Measurements from ENCODE around the gene ELL. TPM values are rescaled to one million over a fixed set of nuclear protein-coding genes. Genes with fewer than 3 reads are reported as not detected.

The ELL gene
- total RNA-seq, 1 experiment from 2014 or later: 8.4 TPM

GRCh38 chr19:18432275-18433014 lies 89.4 kb downstream of the ELL start:
- in situ Hi-C loops (cut with HindIII; ENCODE audit: low pct_unique_long_range_greater_than_20kb, low sequenced_read_pairs): no loop called here
- DNase-seq (ENCODE audit: low read depth): no peak

DNA sequence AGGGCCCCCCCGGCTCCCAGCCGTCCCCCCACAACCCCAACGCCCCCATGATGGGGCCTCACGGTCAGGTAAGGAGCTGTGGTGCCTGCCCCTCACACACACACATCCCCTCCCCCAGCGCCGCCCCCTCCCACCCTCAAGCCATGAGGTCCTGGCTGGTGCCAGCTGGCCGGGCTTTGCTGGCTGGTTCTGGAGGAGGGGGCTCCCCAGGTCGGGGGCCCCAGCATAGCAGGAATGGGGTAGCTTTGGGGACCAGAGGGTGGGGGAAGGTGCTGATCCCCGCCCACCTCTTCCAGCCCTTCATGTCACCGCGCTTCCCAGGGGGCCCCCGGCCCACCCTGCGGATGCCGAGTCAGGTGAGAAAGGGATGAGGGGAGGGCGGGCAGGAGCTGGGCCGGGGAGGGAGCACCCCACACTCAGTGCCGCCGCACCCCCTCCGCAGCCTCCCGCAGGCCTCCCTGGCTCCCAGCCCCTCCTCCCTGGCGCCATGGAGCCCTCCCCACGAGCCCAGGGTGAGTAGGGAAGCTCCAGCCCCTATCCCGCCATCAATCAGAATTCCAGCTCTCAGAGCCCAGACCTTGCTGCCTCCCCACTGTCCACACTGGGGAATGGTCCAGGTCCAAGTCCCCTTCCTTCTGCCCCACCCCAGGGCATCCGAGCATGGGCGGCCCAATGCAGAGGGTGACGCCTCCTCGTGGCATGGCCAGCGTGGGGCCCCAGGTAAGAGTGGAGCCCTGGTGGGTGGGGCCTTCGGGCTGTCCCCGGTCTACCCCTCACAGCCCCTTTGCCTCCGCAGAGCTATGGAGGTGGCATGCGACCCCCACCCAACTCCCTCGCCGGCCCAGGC lies 90.3 kb downstream of the ELL start:
- DNase-seq (ENCODE audit: low read depth): no peak
- in situ Hi-C loops (cut with HindIII; ENCODE audit: low pct_unique_long_range_greater_than_20kb, low sequenced_read_pairs): no loop called here

DNA sequence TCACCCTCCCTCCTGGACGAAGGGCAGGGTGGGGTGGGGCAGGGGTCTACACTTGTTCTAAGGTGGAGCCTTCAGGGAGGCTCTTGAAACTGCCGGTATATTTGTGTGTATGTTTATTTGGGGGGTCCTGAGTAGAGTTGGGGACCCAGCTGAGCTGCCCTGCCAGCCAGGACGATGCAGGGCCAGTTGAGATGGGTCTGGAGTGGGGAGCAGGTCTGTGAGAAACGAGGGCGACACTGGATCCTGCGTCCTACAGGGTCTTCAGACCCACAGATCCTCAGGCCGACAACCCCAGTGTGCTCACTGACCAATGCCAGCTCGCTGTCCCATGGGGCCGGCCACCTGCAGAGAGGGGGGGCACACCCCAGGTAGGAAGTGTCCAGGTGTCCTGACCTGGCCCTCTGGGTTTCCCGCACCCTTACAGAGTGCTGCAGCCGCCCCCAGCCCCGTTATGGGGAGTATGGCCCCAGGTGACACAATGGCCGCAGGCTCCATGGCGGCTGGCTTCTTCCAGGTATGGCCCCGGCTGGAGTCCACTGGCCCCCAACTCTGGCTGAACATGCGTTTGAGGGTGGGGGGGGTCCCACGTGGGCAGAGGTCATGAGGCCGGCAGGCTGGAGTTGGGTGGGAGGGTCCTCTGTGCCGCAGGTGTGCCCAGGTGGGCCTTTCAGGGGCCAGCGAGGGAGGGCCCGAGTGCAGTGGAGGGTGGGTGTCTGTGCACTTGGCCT lies 91.3 kb downstream of the ELL start:
- no peak for DNase-seq (ENCODE audit: low read depth)
- in situ Hi-C loops (cut with HindIII; ENCODE audit: low pct_unique_long_range_greater_than_20kb, low sequenced_read_pairs): no loop called here

GRCh38 chr19:18429717-18430416 lies 92.0 kb downstream of the ELL start:
- in situ Hi-C loops (cut with HindIII; ENCODE audit: low pct_unique_long_range_greater_than_20kb, low sequenced_read_pairs): no loop called here
- DNase-seq (ENCODE audit: low read depth): no peak

DNA sequence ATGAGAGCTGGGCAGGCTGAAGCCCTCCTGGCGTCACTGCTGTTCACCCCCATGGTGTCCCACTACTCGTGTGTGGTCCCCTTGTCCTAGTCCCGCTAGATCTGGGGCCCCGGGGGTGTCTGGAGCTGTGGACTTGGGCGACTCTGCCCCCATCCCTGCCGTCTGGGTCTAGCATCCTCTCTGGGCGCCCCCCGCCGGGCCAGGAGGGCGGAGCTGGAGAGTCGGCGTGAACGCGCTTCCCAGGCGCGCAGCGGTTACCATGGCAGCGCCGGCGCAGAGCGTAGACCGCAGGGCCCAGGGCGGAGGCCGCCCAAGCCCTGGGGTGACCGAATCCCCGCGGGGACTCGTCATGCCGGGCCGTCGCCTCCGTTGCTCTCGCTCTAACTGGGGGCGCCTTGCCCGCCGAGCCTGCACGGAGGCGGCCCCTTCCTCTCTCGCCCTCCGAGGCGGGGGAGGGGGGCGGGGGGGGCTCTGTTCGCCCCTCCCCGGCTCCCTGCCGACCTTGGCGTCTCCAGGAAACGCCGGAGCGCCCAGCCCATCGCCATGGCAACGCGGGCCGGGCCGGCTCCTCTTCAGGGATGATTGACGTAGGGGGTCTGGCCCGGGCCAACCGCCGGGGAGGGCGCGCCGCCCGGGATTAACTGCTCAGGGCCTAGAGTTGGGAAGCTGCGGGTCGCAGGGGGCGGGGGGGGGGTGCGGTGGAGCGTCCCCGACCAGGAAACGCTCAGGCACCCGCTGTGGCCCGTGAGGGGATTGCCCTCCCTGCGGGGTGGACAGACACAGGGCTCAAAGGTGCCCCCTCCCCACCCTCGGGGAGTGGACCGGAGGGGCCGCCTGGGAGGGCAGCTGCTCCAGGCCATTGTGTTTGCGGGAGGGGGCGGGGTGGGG lies 92.8 kb downstream of the ELL start:
- in situ Hi-C loops (cut with HindIII; ENCODE audit: low pct_unique_long_range_greater_than_20kb, low sequenced_read_pairs): no loop called here
- DNase-seq (ENCODE audit: low read depth): no peak

GRCh38 chr19:18428173-18428786 lies 93.6 kb downstream of the ELL start:
- no peak for DNase-seq (ENCODE audit: low read depth)
- in situ Hi-C loops (cut with HindIII; ENCODE audit: low pct_unique_long_range_greater_than_20kb, low sequenced_read_pairs): no loop called here

DNA sequence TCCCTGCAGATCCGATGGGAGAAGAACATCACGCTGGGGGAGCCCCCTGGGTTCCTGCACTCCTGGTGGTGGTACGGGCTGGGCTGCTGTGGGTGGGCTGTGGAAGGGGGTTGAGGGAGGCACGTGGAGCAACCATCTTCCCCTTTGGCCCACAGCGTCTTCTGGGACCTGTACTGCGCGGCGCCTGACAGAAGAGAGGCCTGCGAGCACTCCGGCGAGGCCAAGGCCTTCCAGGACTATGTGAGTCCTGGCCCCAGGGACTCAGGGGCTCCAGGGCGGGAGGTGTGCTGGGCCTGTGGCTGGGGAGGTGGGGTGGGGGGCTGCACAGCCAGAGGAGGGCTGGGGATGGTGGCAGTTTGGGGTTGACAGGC lies 94.1 kb downstream of the ELL start:
- in situ Hi-C loops (cut with HindIII; ENCODE audit: low pct_unique_long_range_greater_than_20kb, low sequenced_read_pairs): no loop called here
- no peak for DNase-seq (ENCODE audit: low read depth)

GRCh38 chr19:18427080-18427742 lies 94.7 kb downstream of the ELL start:
- in situ Hi-C loops (cut with HindIII; ENCODE audit: low pct_unique_long_range_greater_than_20kb, low sequenced_read_pairs): no loop called here
- no peak for DNase-seq (ENCODE audit: low read depth)

- no peak for DNase-seq (ENCODE audit: low read depth)
- in situ Hi-C loops (cut with HindIII; ENCODE audit: low pct_unique_long_range_greater_than_20kb, low sequenced_read_pairs): no loop called here
These were observed 95.5 kb downstream of the ELL start for GRCh38 chr19:18426416-18426767.

DNA sequence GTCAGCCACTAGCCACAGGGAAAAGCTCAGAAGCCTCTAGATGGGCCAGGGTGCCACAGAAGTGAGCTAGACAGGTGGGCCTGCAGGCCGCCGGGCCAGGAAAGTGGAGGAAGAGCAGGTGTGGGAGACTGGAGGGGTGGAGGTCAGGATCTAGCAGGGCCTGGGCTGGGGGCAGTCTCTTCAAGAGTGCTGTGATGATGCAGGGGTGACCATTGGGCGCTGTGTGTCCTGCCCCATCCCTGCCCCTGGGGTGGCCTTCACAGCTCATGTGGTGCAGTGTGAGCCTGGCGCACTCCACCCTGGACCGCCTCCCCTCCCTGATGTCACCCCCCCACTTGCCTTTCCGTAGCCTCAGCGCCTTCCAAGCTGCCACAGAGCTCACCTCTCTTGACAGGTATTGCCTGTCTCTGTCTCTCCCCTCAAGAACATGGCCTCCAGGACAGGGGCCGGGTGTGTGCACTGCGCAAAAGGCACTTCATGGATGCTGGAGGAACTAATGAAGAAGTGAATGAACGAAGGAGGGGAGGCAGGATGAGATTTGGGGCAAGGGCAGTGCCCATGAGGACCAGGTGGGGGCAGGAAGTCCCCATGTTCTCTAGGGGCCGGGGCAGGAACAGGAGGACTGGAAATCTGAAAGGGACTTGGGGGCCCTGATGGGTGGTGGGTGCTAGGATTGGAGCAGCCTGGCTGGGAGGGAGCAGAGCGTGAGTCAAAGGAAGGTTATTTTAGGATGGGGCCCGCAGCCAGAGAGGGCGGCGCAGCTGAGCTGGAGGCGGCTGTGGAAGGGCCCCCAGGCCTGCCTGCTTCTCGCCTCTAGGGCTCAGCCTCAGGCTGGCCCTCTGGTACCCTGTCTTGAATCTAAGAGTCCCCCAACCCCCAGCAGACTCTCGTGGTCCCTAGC lies 96.1 kb downstream of the ELL start:
- in situ Hi-C loops (cut with HindIII; ENCODE audit: low pct_unique_long_range_greater_than_20kb, low sequenced_read_pairs): no loop called here
- DNase-seq (ENCODE audit: low read depth): no peak

DNA sequence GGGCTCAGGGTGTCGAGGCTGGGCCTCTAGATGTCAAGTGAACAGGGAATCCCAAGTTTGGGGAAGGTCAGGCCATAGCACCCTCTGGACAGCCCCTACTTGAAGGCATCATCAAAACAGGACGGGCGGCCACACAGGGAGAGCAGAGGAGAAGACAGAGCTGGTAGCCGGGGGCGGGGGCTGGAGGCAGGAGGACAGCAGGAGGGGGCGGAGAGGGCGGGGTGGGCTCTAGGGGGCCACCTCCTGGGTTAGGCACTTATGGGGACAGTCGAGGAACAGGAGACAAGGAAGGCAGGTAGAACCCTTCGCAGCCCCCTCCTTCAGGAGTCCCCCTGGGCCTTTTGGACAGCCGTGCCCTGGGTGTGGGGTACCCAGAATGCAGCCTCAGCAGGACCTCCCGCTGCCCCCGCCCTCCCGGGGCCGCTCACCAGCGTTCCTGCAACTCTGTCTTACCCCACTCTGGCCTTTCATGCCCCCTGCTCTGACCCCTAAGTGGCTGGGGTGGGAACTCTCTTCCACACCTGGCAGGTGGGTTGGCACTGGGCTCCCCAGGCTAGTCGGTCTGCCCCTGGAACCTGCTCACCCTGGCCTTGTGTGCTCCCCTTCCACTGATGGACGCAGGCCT lies 96.9 kb downstream of the ELL start:
- in situ Hi-C loops (cut with HindIII; ENCODE audit: low pct_unique_long_range_greater_than_20kb, low sequenced_read_pairs): no loop called here
- no peak for DNase-seq (ENCODE audit: low read depth)

- in situ Hi-C loops (cut with HindIII; ENCODE audit: low pct_unique_long_range_greater_than_20kb, low sequenced_read_pairs): no loop called here
- no peak for DNase-seq (ENCODE audit: low read depth)
These were observed 97.6 kb downstream of the ELL start for GRCh38 chr19:18424122-18424889.

GRCh38 chr19:18423258-18424020 lies 98.4 kb downstream of the ELL start:
- in situ Hi-C loops (cut with HindIII; ENCODE audit: low pct_unique_long_range_greater_than_20kb, low sequenced_read_pairs): no loop called here

DNA sequence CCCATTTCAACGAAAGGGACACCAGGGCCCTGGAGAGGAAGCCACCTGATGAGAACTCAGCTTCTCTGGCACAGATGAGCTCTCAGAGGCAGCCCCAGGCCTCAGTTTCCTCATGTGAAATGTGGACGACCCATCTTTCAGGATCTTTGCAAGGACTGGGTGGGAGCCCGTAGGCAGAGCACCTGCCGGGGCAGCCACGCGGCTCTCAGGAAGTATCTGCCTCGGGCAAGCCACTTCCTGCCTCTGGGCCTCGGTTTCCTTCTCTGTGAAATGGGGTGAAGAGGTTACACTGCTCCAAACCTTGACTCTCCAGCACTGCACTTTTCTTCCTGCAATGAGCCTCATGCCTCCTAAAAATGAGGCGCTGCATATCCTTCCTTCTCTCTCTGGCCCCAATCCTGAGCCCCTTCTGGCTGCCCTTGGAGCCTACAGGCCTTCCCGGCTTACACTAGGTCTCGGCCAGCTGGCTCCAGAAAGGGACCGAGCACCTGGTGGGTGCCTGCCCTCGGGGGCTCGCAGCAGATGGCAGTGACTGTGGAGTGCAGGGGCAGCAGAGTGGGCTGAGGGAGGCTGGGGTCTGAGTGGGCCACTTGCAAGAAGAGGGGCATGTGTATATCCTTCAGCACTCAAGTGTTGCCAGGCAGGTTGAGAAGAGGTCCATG lies 99.2 kb downstream of the ELL start:
- in situ Hi-C loops (cut with HindIII; ENCODE audit: low pct_unique_long_range_greater_than_20kb, low sequenced_read_pairs): no loop called here
- no peak for DNase-seq (ENCODE audit: low read depth)

More at GRCh38 chr19:18423258-18424020, 98.4 kb downstream of the ELL start:
- DNase-seq (ENCODE audit: low read depth): no peak

Measured in Caki2 (cell line).